Adrenal gland (tissue), 12 donors: ENCODE data around the gene PPFIA1. TPM values are rescaled to one million over a fixed set of nuclear protein-coding genes. Genes with fewer than 3 reads are reported as not detected.
A peak's percentile ranks its signal among the peaks of the same experiment; 100 is the strongest.

Experiments used
- DNase-seq, 7 donors: peaks; one replicate each; pipeline ENCODE4 v3.0.0-alpha.2; 2019 to 2020
- H3K27ac ChIP-seq, 5 donors: fragments of 200-600 bp; sonication (generic) in 4 of 5; 1 replicate in 3 of 5; 2 replicates in 2 of 5; pipeline versions ENCODE4 v1.5.1 to v1.8.0; 2016 to 2020; ENCODE audit warnings: mild to moderate bottlenecking in 1 of 5
- H3K27me3 ChIP-seq: fragments of 200-600 bp; 2 replicates; pipeline ENCODE4 v1.8.0; 2021
- H3K36me3 ChIP-seq, 2 donors: fragments of 200-600 bp; replicated peaks in 1 of 2; 1 replicate in 1 of 2; 2 replicates in 1 of 2; pipeline versions ENCODE4 v1.5.1 to v1.8.0; 2018 to 2022
- H3K4me1 ChIP-seq, 2 donors: fragments of 200-600 bp; replicated peaks in 1 of 2; 1 replicate in 1 of 2; 2 replicates in 1 of 2; pipeline versions ENCODE4 v1.5.1 to v1.8.0; 2018 to 2021
- H3K4me3 ChIP-seq, 4 donors: fragments of 200-600 bp; sonication (generic) in 3 of 4; one replicate each; pipeline ENCODE4 v1.5.1; 2016 to 2018
- H3K9me3 ChIP-seq, 3 donors: fragments of 200-600 bp; sonication (generic) in 1 of 3; replicated peaks in 1 of 3; 1 replicate in 2 of 3; 2 replicates in 1 of 3; pipeline versions ENCODE4 v1.5.1 to v1.8.0; 2016 to 2021
- POLR2A ChIP-seq, 2 donors: fragments of 450-650 bp; IDR thresholded peaks; one replicate each; pipeline ENCODE4 v1.6.1; 2017; ENCODE audit warnings: antibody characterized with exemption in 2 of 2, mild to moderate bottlenecking in 2 of 2, moderate library complexity in 1 of 2
- WGBS, 4 donors: extraction: QIAGEN DNeasy Blood & Tissue Kit in 2 of 4; methylation state at CpG; one replicate each; pipeline versions ENCODE4 v1.1.5 to v1.1.7; 2013 to 2017; 5-methylcytosine and 5-hydroxymethylcytosine counted together
- intact Hi-C, 2 donors: fragments of 100-400 bp; cut with DNase I; formaldehyde crosslinking; loops; one replicate each; pipeline versions ENCODE4 v1.14.1 to v1.15.0; 2022 to 2023
- polyA plus RNA-seq, 3 donors: library from polyadenylated mRNA; stranded (reverse); fragments of 200-250 nt in 2 of 3; fragments of 350-450 nt in 1 of 3; fragmentation: Illumina TruSeq in 1 of 3; extraction: RNeasy Lipid Tissue Mini Kit (QIAGEN cat#74804) in 1 of 3; gene quantifications; one replicate each; pipeline ENCODE4 v1.2.3, GENCODE V29; 2013 to 2014
- total RNA-seq, 9 donors: library from RNA; depleted of rRNA in 4 of 9; stranded (reverse); fragments of >200 nt in 4 of 9; fragments of 120-200 nt in 1 of 9; fragmentation: NEBNext Ultra II Directional in 1 of 9; extraction: Animal tissue kit (Norgen Biotek cat#: 25700) in 1 of 9; gene quantifications; one replicate each; pipeline versions ENCODE4 v1.1.0 to v1.2.4, GENCODE V29; 2013 to 2023
- TF ChIP-seq, protein P1 (sequence below), 6 experiments: fragments of 450-650 bp in 4 of 6; fragments of 200-600 bp in 2 of 6; sonication (generic) in 1 of 6; IDR thresholded peaks; 1 replicate in 5 of 6; 2 replicates in 1 of 6; pipeline versions ENCODE4 v1.5.1 to v1.8.0; 2016 to 2021; ENCODE audit warnings: antibody characterized with exemption in 6 of 6, mild to moderate bottlenecking in 2 of 6, moderate library complexity in 1 of 6
- donor health status: healthy with polysubstance abuse.
- donor health status: Bipolar disorder and iron deficiency.
- donor health status: DM: yes; HTN: yes; CAD: no.
- donor health status: DM: no; HTN: no; CAD: no.
- donor health status: DM: no; HTN: no; CAD: no.
- donor health status: DM: yes; HTN: yes; CAD: no.

Gene PPFIA1
- total and polyA plus RNA-seq, 12 donors, result 25.8 to 58.6 (median 35.7) TPM

DNA sequence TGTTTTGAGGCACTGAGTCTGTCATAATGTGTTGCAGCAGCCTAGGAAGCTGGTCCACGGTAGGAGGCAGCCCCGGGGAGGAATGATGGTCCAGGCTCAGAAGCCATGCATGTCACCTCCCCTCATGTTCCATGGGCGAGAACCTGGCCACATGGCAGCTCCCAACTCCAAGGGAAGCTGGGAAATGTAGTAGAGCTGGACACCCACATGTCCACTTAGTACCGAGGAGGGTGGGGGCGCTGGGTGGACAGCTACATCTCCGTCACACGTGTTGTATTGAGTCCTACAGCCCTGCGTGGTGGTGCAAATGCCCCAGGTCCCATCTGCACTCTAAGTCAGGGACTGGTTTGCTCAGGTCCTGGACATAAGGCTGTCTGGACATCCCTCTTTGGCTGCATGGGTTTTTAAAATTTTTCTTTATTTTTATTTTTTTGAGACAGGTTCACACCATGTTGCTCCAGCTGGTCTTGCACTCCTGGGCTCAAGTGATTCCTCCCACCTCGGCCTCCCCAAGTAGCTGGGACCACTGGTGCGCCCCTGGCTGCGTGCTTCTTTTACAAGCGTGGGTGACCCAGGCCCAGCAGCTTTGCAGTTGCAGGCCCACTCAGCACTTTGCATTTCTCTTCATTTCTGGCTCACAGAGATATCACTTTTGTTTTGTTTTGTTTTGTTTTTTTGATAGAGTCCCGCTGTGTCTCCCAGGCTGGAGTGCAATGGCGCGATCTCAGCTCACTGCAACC, 123.9 kb downstream of the PPFIA1 start:
- Histone ChIP-seq H3K27ac (no peak overlapping the region), H3K9me3 (no peaks in the 10 kb centered on the region), H3K4me3 (no peak overlapping the region), H3K4me1 (peaks cover 13 to 15% of the 10 kb centered on the region in 2 donors), H3K27me3 (no peaks in the 10 kb centered on the region), H3K36me3 (no peaks in the 10 kb centered on the region)
- intact Hi-C loops, result no loop called here
- 95 to 99% (median 97%) methylated on average over 12 to 15 of the region's 15 CpGs for WGBS, 4 donors
- TF ChIP-seq POLR2A (IDR thresholded peaks at IDR 0.05), result no peak
- TF ChIP-seq, protein P1, sequence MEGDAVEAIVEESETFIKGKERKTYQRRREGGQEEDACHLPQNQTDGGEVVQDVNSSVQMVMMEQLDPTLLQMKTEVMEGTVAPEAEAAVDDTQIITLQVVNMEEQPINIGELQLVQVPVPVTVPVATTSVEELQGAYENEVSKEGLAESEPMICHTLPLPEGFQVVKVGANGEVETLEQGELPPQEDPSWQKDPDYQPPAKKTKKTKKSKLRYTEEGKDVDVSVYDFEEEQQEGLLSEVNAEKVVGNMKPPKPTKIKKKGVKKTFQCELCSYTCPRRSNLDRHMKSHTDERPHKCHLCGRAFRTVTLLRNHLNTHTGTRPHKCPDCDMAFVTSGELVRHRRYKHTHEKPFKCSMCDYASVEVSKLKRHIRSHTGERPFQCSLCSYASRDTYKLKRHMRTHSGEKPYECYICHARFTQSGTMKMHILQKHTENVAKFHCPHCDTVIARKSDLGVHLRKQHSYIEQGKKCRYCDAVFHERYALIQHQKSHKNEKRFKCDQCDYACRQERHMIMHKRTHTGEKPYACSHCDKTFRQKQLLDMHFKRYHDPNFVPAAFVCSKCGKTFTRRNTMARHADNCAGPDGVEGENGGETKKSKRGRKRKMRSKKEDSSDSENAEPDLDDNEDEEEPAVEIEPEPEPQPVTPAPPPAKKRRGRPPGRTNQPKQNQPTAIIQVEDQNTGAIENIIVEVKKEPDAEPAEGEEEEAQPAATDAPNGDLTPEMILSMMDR (IDR thresholded peaks at IDR 0.05), result no peak
- no peak for DNase-seq

DNA sequence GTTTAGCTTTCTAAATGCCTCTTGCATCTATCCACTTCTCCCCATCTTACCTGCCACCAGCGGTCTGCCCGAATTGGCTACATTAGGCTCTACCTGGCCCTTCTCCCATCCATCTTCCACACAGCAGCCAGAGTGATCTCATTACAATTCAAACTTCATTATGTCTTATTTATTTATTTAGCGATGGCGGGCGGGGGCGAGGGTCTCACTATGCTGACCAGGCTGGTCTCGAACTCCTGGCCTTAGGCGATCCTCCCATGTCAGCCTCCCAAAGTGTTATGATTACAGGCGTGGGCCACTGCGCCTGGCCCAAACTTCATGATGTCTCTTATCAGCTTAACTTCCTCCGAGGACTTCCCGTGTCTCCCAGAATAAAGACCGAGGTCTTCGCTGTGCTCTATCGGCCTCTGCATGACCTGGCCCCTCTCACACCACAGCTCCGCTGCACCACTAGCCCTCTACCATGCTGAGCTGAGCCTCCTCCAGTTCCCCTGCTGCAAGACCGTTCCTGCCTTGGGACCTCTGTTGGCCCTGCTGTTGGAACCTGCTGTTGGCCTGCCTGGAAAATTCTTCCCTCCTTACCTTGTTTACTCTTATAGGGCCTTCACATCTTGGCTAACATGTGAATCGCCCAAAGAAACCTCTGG, 127.0 kb downstream of the PPFIA1 start:
- intact Hi-C loops, result no loop called here
- H3K4me3 ChIP-seq, result peak overlapping the region in 3 of 4 donors; percentile 27 to 97 (median 84)
- H3K27me3 ChIP-seq, result no peaks in the 10 kb centered on the region
- DNase-seq, result peak in 2 of 7 donors; percentile 26 to 38
- H3K9me3 ChIP-seq, result no peaks in the 10 kb centered on the region
- TF ChIP-seq, protein P1 (IDR thresholded peaks at IDR 0.05), result no peak
- TF ChIP-seq POLR2A (IDR thresholded peaks at IDR 0.05), result no peak
- H3K36me3 ChIP-seq, result no peaks in the 10 kb centered on the region
- peak overlapping the region in 3 of 5 donors; percentile 90 to 94 (median 93) for H3K27ac ChIP-seq
- peaks cover 28 to 46% of the 10 kb centered on the region in 2 donors for H3K4me1 ChIP-seq
- 34 to 38% (median 38%) methylated on average over 18 of the region's 18 CpGs for WGBS, 4 donors

DNA sequence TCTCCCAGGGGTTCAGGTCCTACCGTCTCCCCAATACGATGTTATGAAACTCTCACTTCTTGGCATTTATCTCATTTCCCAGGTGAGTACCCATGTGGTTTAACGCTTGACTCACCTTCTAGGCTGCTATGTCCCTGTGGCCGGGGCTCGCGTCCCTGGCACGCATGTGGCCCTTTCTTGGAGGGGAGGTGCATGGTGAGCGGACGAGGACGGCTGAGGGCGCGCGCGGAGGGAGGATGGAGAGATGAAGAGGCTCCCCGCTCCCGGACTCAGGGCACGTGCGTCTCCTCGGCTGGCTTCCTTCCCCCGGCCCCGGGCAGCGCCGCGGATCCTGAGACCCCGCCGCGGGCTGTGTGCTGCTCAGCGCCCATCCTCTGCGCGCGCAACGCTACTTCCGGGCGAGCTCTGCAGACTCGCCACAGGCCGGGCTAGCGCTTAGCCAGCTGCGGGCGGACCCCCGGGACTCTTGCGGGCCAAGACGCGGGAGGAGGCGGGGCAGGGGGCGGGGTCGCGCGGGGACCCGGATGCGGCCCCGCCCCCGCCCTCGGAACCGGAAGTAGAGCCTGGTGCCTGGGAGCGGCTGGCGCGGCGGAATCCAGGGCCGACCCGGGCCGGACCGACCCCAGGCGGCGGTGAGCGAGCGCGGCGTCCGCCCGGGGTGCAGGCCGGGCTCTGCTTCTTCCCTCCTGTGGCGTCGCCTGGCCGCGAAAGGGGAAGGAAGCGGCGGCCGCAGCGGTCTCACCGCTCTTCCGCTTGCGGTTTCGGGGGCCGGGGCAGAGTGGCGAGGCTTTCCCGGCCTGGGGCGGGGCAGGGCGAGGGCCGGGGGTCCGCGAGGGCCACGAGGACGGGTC, 127.7 kb downstream of the PPFIA1 start, which contains the start of gene CTTN:
TSS of gene CTTN (plus strand) at position 547 of the 851 bp plus-strand sequence. CDS start 8,769 bp downstream, outside the sequence.
- intact Hi-C loops, result no loop called here
- WGBS, 4 donors, result 0 to 2% (median 1%) methylated on average over 13 to 93 of the region's 93 CpGs
- H3K4me3 ChIP-seq, result peak within 1 kb of the TSS; percentile 27 to 97 (median 61)
- H3K27me3 ChIP-seq, result no peaks in the 10 kb centered on the region
- peaks cover 31 to 50% of the 10 kb centered on the region in 2 donors for H3K4me1 ChIP-seq
- DNase-seq, result peak; percentile 84 to 89 (median 86)
- H3K36me3 ChIP-seq, result no peaks in the 10 kb centered on the region
- H3K27ac ChIP-seq, result peak within 1 kb of the TSS; percentile 61 to 94 (median 90)
- peak; percentile 36 to 88 for TF ChIP-seq POLR2A (IDR thresholded peaks at IDR 0.05)
- TF ChIP-seq, protein P1 (IDR thresholded peaks at IDR 0.05), result no peak
- no peaks in the 10 kb centered on the region for H3K9me3 ChIP-seq
